IPS-18c (cell line): ENCODE measurements around the gene DIAPH1.

ENCODE experiments used
- H3K4me3 ChIP-seq: 2 replicates; pipeline ENCODE4 v1.7.0; 2013; ENCODE audit warnings: low read depth, mild to moderate bottlenecking, low read length, moderate library complexity; ENCODE audit not compliant: insufficient read depth
- H3K9me3 ChIP-seq: one replicate; pipeline ENCODE4 v1.6.1; 2013; ENCODE audit warnings: mild to moderate bottlenecking, low read length, moderate library complexity; ENCODE audit not compliant: control insufficient read depth, insufficient read depth

DIAPH1 gene

DNA sequence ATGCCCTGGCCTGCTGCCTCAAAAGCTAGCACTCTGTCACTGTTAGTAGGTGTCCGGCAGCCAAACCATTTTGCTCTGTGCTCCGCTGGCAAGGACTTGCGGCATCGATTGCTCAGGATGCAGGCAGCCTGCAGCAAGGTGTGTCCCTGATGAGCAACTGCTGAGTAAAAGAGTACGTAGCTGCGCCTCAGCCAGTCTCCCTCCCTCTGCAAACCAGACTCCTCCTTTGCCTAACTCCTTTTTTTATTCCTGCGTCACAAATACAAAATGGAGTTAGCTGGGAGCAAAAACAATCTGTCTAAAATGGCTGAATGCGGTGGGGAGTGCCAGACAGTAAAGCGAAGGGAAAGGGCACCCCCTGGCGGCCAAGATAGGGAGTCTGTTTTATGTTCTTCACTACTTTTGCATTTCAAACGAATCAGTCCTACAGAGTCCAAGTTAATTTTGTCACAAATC lies 61.1 kb downstream of the DIAPH1 start:
- Histone ChIP-seq H3K4me3 (peak overlapping the region; percentile 25; the same call in 1 of the 2 replicates), H3K9me3 (no peaks in the 10 kb centered on the region)

- peaks cover 5% of the 10 kb centered on the region for H3K9me3 ChIP-seq
- no peak overlapping the region for H3K4me3 ChIP-seq
Measured at GRCh38 chr5:141547921-141548320, 70.9 kb downstream of the DIAPH1 start.

DNA sequence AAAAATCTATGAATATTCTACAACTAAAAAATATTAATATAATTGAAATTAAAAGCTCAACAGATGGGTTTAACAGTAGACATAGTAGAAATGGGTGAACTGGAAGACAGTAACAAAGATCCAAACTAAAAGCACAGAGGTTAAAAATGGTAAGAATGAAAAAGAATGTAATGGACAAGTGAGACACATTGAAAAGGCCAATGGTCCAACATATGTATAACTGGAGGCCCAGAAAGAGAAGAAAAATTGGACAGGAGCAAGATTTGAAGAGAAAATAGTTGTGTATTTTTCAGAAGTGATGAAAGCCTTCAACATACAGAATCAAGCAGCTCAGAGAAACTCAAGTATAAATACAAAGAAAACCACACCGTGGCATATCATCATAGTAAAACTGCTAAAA lies 71.3 kb downstream of the DIAPH1 start:
- no peak overlapping the region for H3K4me3 ChIP-seq
- H3K9me3 ChIP-seq = peaks cover 5% of the 10 kb centered on the region

DNA sequence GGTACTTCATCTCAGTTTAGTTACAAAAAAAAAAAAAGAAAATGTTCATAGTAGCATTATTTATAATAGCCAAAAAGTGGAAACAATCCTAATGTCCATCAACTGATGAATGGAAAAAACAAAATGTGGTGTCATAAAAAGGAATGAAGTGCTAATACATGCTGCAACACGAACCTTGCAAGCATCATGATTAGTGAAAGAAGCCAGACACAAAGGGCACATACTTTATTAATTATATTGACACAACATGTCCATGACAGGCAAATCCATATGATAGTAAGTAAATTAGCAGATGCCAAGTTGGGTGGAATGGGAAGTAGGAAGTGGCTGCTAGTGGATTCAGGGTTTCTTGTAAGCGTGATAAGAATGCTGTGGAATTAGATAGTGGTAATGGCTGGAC lies 75.7 kb downstream of the DIAPH1 start:
- peaks cover 5% of the 10 kb centered on the region for H3K9me3 ChIP-seq
- no peak overlapping the region for H3K4me3 ChIP-seq

DNA sequence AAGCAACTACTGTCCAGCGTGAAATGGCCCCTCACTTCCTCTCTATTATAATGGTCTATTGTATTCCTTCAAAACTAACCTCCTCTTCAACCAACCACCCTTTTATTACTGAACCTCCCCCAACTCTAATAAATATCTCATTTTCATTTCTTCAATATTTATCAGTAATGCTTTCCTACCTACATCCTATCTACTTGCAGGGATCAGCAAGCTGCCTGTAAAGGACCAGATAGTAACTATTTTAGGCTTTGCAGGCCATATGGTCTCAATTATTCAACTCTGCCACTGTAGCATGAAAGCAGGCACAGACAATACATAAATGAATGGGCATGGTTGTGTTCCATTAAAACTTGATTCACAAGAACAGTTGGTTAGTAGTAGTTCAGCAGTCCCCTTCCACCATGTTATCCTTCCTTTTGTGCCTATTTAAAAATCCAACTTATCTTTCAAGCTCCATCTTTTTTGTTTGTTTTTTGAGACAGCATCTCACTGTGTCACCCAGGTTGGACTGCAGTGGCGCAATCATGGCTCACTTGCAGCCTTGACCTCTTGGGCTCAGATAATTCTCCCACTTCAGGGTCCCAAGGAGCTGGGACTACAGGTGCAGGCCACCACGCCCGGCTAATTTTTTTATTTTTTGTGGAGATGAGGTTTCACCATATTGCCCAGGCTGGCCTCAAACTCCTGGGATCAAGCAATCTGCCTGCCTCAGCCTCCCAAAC lies 84.1 kb downstream of the DIAPH1 start:
- Histone ChIP-seq H3K4me3 (no peak overlapping the region), H3K9me3 (no peaks in the 10 kb centered on the region)

GRCh38 chr5:141533897-141534296 lies 84.9 kb downstream of the DIAPH1 start:
- Histone ChIP-seq H3K9me3 (no peaks in the 10 kb centered on the region), H3K4me3 (no peak overlapping the region)

- no peak overlapping the region for H3K4me3 ChIP-seq
Measured at GRCh38 chr5:141532726-141533125, 86.1 kb downstream of the DIAPH1 start.

DNA sequence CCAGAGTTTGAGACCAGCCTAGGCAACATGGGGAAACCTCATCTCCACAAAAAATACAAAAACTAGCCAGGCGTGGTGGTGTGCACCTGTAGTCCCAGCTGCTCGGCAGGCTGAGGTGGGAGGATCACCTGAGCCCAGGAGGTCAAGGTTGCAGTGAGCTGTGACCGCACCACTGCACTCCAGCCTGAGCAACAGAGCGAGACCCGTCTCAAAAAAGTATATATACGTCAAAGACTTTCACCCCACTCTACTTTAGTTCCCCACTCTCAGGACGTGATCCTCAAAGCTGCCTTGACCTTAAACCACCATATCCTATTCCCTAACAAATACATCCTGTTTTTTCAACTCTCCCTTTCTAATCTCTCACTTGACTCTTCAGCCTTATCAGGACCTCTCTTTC lies 88.9 kb downstream of the DIAPH1 start:
- Histone ChIP-seq H3K9me3 (no peaks in the 10 kb centered on the region), H3K4me3 (no peak overlapping the region)

More at GRCh38 chr5:141532726-141533125, 86.1 kb downstream of the DIAPH1 start:
- no peaks in the 10 kb centered on the region for H3K9me3 ChIP-seq

GRCh38 chr5:141529002-141529401 lies 89.8 kb downstream of the DIAPH1 start:
- Histone ChIP-seq H3K9me3 (no peaks in the 10 kb centered on the region), H3K4me3 (no peak overlapping the region)

DNA sequence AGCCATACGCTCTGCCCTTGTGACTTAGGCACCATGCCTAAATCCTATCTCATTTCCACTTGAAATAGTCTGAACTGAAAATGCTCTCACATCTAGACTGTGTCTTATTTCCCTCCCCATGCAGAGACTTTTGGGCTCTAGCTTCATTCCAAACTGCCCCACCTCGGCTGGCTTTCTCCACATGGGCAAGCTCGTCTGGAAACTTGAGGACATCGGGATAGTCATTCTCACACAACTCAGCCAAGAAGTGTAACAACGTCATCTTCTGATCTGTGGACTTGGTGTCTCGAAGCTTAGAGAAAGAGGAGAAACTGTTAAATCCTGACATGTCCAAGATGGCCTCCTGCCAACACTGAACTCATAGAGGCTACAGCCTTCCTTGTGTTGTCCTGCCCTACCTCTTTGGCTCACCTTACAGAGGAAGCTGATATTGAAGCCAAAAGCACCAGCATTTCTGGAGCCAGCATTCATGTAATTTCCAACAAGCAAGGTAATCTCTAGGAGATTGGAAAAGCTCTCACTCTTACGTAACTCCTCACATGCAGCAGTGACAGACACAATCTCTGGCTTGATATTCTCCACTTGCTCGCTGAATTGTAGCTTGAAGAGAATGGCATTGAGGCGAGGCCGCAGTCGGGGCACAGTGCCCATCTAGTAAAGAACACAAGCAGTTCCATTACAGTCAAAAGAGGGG lies 90.4 kb downstream of the DIAPH1 start:
- no peaks in the 10 kb centered on the region for H3K9me3 ChIP-seq

GRCh38 chr5:141527426-141527825 lies 91.4 kb downstream of the DIAPH1 start:
- no peaks in the 10 kb centered on the region for H3K9me3 ChIP-seq
- H3K4me3 ChIP-seq = no peak overlapping the region

More for the DNA sequence above, 90.4 kb downstream of the DIAPH1 start:
- H3K4me3 ChIP-seq = no peak overlapping the region

- Histone ChIP-seq H3K4me3 (no peak overlapping the region), H3K9me3 (no peaks in the 10 kb centered on the region)
Measured at GRCh38 chr5:141525653-141526052, 93.1 kb downstream of the DIAPH1 start.

DNA sequence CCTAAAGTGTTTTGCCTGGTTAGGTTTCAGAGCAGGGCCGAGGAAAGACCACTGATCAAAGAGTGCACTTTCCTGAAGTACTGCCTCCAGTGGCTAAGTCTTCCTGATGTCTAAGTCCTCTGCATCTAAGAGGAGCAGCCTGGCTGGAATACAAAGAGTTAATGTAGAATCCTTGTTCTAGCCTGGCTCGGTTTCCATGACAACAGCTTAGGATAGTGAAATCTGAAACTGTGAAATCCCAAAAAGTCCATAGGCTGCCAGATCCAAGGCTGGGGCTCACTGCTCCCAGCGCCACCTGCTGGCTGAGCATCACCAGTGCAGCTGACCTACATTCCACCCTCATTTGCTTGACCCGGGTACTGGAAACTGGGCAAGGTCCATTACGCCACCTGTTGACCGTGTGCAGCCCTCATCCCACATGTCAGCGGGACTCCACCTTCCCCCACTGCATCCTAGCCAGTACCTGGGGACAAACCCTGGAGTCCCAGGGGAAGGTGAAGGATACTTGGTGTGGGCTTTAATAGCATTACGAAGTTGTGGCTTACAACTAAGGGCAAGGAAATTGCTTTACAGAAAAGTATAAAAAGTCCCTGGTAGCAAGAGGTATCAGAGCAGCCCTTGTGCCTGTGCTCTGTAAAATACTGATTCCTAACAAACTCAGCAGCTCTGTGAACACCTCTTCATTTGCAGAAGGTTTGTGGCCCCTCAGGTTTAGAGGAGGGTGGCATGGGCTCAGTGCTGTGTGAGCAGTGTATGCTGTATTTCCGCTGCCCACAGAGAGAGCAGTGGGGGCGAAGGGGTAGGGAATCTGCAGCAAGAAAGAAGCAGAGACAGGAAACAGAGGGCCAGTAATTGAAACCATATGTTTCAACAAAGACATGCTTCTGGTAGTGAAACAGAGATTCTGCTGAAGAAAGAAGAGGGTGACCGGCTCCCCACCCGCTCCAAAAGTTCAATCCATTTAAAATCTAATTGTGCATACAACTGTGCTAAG lies 93.9 kb downstream of the DIAPH1 start:
- no peak overlapping the region for H3K4me3 ChIP-seq
- H3K9me3 ChIP-seq = no peaks in the 10 kb centered on the region

GRCh38 chr5:141523991-141524390 lies 94.8 kb downstream of the DIAPH1 start:
- no peak overlapping the region for H3K4me3 ChIP-seq
- no peaks in the 10 kb centered on the region for H3K9me3 ChIP-seq

DNA sequence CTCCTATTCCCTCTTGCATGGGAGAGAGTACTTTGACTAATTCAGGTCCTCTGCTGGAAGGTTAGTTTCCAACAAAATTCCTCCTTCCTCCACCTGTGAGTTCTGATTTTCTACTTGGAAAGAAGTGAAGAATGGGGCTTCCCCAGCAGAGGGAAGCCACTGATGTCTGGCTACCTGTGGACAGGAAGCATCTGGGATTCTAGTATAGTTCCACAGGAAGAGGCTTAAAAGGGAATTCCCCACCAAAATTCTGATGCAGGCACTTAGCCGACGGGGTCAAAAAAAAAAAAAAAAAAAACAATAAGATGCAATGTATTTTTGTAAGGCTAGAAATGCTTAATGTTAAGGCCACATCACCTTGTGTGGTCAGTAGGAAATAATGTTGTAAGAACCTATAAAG lies 96.5 kb downstream of the DIAPH1 start:
- H3K4me3 ChIP-seq = no peak overlapping the region

GRCh38 chr5:141521244-141521781 lies 97.5 kb downstream of the DIAPH1 start:
- H3K4me3 ChIP-seq = no peak overlapping the region

More for the DNA sequence above, 96.5 kb downstream of the DIAPH1 start:
- no peaks in the 10 kb centered on the region for H3K9me3 ChIP-seq

More at GRCh38 chr5:141521244-141521781, 97.5 kb downstream of the DIAPH1 start:
- no peaks in the 10 kb centered on the region for H3K9me3 ChIP-seq
